A549 (cell line): ENCODE measurements around the gene GNAS. TPM values are rescaled to one million over a fixed set of nuclear protein-coding genes. Genes with fewer than 3 reads are reported as not detected.

Experiments
- ATAC-seq, 2 experiments: fragments of 200-7000 bp in 1 of 2; fragments of >200 bp in 1 of 2; cut with Nextera tagmentation in 1 of 2; cut with Tn5 transposase in 1 of 2; 3 replicates each; pipeline versions ENCODE4 v1.8.0 to v1.9.1; 2018 to 2020; ENCODE audit warnings: mild to moderate bottlenecking in 1 of 2, moderate library complexity in 1 of 2
- CTCF ChIA-PET: fragments of 300-600 bp; sonication (Branson Sonifier 250); formaldehyde crosslinking; extraction: SDS; loops from one replicate; lab custom pipeline; 2021; ENCODE audit warnings: antibody characterized with exemption, inconsistent platforms; lab: Yijun Ruan, JAX
- POLR2A ChIA-PET: fragments of 350-600 bp; formaldehyde crosslinking; extraction: SDS; loops from one replicate; lab custom pipeline; 2021; ENCODE audit warnings: antibody characterized with exemption, inconsistent platforms; lab: Yijun Ruan, JAX
- DNase-seq, 2 experiments: peaks; one replicate each; pipeline versions ENCODE4 v3.0.0 to v3.0.0-alpha.2; 2011 to 2016; ENCODE audit warnings: low read depth in 1 of 2, low spot score in 1 of 2
- FAIRE-seq: peaks from 2 replicates; lab custom pipeline; 2011; peaks lifted over from hg19 to GRCh38; lab: Jason Lieb, UNC
- H3K27ac ChIP-seq, 2 experiments: fragments of >200 bp; sonication (Bioruptor Twin); formaldehyde crosslinking; 3 replicates each; pipeline ENCODE4 v1.5.1; 2016 to 2017
- H3K4me1 ChIP-seq: fragments of >200 bp; sonication (Bioruptor Twin); formaldehyde crosslinking; 3 replicates; pipeline ENCODE4 v1.6.1; 2016
- H3K4me2 ChIP-seq: fragments of >200 bp; sonication (Bioruptor Twin); formaldehyde crosslinking; 3 replicates; pipeline ENCODE4 v1.6.1; 2016
- H3K4me3 ChIP-seq: fragments of >200 bp; sonication (Bioruptor Twin); formaldehyde crosslinking; 3 replicates; pipeline ENCODE4 v1.5.1; 2016
- H3K9me3 ChIP-seq: fragments of >200 bp; sonication (Bioruptor Twin); formaldehyde crosslinking; 3 replicates; pipeline ENCODE4 v1.6.1; 2016
- CEBPB ChIP-seq, 2 experiments: fragments of >200 bp in 1 of 2; sonication (Bioruptor Twin) in 1 of 2; formaldehyde crosslinking in 1 of 2; IDR thresholded peaks; 2 replicates each; pipeline ENCODE4 v1.6.1; 2012 to 2016
- CHD2 ChIP-seq: fragments of 150-350 bp; IDR thresholded peaks from 2 replicates; pipeline ENCODE4 v1.6.1; 2014; ENCODE audit warnings: low read length; ENCODE audit not compliant: partially characterized antibody
- EP300 ChIP-seq, 2 experiments: fragments of >200 bp; sonication (Bioruptor Twin); formaldehyde crosslinking; IDR thresholded peaks; 2 replicates in 1 of 2; 3 replicates in 1 of 2; pipeline ENCODE4 v1.6.1; 2016 to 2017
- ESRRA ChIP-seq: fragments of 150-350 bp; IDR thresholded peaks from 2 replicates; pipeline ENCODE4 v1.6.1; 2014; ENCODE audit warnings: mild to moderate bottlenecking, low read length, borderline replicate concordance
- HEYL ChIP-seq: fragments of 250-450 bp; sonication (Bioruptor Pico); IDR thresholded peaks from 2 replicates; pipeline ENCODE4 v1.8.0; 2021; ENCODE audit warnings: mild to moderate bottlenecking, moderate library complexity
- JUNB ChIP-seq: fragments of >200 bp; sonication (Bioruptor Twin); formaldehyde crosslinking; IDR thresholded peaks from 2 replicates; pipeline ENCODE4 v1.6.1; 2016
- KDM1A ChIP-seq: fragments of 200-600 bp; sonication (generic); IDR thresholded peaks from 2 replicates; pipeline ENCODE4 v1.6.1; 2016; ENCODE audit warnings: low read depth, mild to moderate bottlenecking
- MAZ ChIP-seq: fragments of 150-350 bp; IDR thresholded peaks from 2 replicates; pipeline ENCODE4 v1.6.1; 2014; ENCODE audit warnings: antibody characterized with exemption, low read depth, low read length, borderline replicate concordance
- NPAS2 ChIP-seq: fragments of 250-450 bp; sonication (Bioruptor Pico); IDR thresholded peaks from 2 replicates; pipeline ENCODE4 v1.8.0; 2022; ENCODE audit warnings: mild to moderate bottlenecking, moderate library complexity, borderline replicate concordance
- RFX5 ChIP-seq: fragments of 450-650 bp; IDR thresholded peaks from 2 replicates; pipeline ENCODE4 v1.7.1; 2014; ENCODE audit warnings: antibody characterized with exemption, mild to moderate bottlenecking, moderate library complexity
- SMC3 ChIP-seq: fragments of >200 bp; sonication (Bioruptor Twin); formaldehyde crosslinking; IDR thresholded peaks from 3 replicates; pipeline ENCODE4 v1.6.1; 2018; ENCODE audit warnings: inconsistent platforms
- SREBF2 ChIP-seq: fragments of 450-650 bp; IDR thresholded peaks from 2 replicates; pipeline ENCODE4 v1.6.1; 2014; ENCODE audit warnings: mild to moderate bottlenecking, moderate library complexity
- ZC3H11A ChIP-seq: fragments of 450-650 bp; IDR thresholded peaks from 2 replicates; pipeline ENCODE4 v1.6.1; 2014; ENCODE audit warnings: antibody characterized with exemption, mild to moderate bottlenecking
- ZNF302 ChIP-seq: fragments of 250-450 bp; sonication (Bioruptor Pico); IDR thresholded peaks from 2 replicates; pipeline ENCODE4 v1.9.0; 2021; ENCODE audit warnings: inconsistent platforms, mild to moderate bottlenecking, moderate library complexity
- ZSCAN20 ChIP-seq: fragments of 250-450 bp; sonication (Bioruptor Pico); IDR thresholded peaks from 2 replicates; pipeline ENCODE4 v1.8.0; 2022; ENCODE audit warnings: mild to moderate bottlenecking, moderate library complexity
- WGBS: methylation state at CpG from one replicate; pipeline ENCODE4 v1.1.6; 2017; ENCODE audit errors: missing lambda C conversion rate; 5-methylcytosine and 5-hydroxymethylcytosine counted together
- polyA plus RNA-seq, 4 experiments: library from polyadenylated mRNA; depleted of rRNA in 3 of 4; stranded (reverse); fragments of >200 nt; fragmentation: RNase III in 1 of 4; extraction: RNeasy Plus Mini Kit Qiagen cat#74134 plus additional on column Dnase treatment in 1 of 4; gene quantifications; 2 replicates in 3 of 4; 3 replicates in 1 of 4; pipeline ENCODE4 v1.2.3, GENCODE V29; 2011 to 2017
- TF ChIP-seq, protein P1 (sequence below): fragments of 200-600 bp; sonication (generic); IDR thresholded peaks from 2 replicates; pipeline ENCODE4 v1.6.1; 2016; ENCODE audit warnings: antibody characterized with exemption, mild to moderate bottlenecking, moderate library complexity
- TF ChIP-seq, protein P2 (sequence below): fragments of >200 bp; sonication (Bioruptor Twin); formaldehyde crosslinking; IDR thresholded peaks from 2 replicates; pipeline ENCODE4 v1.6.1; 2016
- TF ChIP-seq, protein P3 (sequence below): fragments of >200 bp; sonication (Bioruptor Twin); formaldehyde crosslinking; IDR thresholded peaks from 3 replicates; pipeline ENCODE4 v1.5.1; 2016
- TF ChIP-seq, protein P4 (sequence below): fragments of 250-450 bp; sonication (Bioruptor Pico); IDR thresholded peaks from 2 replicates; pipeline ENCODE4 v1.5.0; 2021; ENCODE audit warnings: mild to moderate bottlenecking, moderate library complexity, borderline replicate concordance
- TF ChIP-seq, protein P5 (sequence below): fragments of 150-350 bp; IDR thresholded peaks from 2 replicates; pipeline ENCODE4 v1.6.1; 2014; ENCODE audit warnings: low read depth, mild to moderate bottlenecking, low read length
- TF ChIP-seq, protein P6 (sequence below): IDR thresholded peaks from 2 replicates; pipeline ENCODE4 v1.6.1; 2012

GNAS gene
- polyA plus RNA-seq, 2 of the 4 experiments (the other 2 are of a cell fraction): 534 to 600 TPM

DNA sequence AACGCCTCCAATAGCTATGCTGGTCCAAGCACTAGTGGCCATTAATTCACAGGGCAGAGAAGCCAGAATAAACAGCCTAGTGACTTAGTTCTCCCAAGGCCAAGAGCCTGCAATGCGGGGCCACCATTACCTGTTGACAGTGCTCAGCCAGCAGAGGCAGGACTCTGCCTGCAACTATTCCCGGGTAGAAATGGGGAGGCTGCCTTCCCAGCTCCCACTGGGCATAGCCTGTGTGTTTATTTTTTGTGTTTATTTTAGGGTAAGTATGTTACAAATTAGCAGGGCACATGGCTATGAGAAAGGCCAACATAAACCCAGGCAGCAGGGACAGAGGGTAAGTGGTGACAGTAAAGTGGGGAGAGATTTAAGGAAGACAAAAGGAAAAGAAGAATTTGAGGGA lies 6.8 kb upstream of the GNAS start (continued):
- TF ChIP-seq, protein P1, sequence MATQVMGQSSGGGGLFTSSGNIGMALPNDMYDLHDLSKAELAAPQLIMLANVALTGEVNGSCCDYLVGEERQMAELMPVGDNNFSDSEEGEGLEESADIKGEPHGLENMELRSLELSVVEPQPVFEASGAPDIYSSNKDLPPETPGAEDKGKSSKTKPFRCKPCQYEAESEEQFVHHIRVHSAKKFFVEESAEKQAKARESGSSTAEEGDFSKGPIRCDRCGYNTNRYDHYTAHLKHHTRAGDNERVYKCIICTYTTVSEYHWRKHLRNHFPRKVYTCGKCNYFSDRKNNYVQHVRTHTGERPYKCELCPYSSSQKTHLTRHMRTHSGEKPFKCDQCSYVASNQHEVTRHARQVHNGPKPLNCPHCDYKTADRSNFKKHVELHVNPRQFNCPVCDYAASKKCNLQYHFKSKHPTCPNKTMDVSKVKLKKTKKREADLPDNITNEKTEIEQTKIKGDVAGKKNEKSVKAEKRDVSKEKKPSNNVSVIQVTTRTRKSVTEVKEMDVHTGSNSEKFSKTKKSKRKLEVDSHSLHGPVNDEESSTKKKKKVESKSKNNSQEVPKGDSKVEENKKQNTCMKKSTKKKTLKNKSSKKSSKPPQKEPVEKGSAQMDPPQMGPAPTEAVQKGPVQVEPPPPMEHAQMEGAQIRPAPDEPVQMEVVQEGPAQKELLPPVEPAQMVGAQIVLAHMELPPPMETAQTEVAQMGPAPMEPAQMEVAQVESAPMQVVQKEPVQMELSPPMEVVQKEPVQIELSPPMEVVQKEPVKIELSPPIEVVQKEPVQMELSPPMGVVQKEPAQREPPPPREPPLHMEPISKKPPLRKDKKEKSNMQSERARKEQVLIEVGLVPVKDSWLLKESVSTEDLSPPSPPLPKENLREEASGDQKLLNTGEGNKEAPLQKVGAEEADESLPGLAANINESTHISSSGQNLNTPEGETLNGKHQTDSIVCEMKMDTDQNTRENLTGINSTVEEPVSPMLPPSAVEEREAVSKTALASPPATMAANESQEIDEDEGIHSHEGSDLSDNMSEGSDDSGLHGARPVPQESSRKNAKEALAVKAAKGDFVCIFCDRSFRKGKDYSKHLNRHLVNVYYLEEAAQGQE: no peak
- TF ChIP-seq JUNB (no peak), KDM1A (no peak), CEBPB (IDR thresholded peaks at IDR 0.05) (no peak), NPAS2 (no peak), HEYL (CRISPR knock-in tag) (no peak)

DNA sequence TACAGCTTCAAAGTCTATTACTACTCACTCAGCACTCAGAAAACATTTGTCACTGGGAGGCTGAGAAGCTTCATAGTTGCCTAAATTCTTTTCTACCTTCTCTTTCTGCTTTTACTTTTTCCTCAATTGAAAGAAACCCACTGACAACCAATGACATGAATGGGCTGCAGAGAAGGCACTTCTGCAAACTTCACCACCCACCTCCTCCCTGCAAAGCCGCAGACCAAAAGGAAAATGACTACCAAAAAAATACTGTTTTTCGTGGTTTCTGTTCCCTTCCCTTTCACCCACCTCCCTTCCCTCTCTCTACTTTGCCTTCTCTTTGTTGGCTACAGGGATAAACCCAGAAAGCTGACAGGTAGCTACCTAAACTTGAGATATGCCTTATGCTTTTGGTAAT lies 5.1 kb upstream of the GNAS start:
- 2% methylated on average over 2 of the region's 2 CpGs for WGBS
- CTCF ChIA-PET: interaction anchor here (1.3 to 1.9 kb wide), 4 partner anchors 9 to 608 kb away, joined by 4 to 6 read pairs (median 4); no protein-coding TSS in a partner anchor
- H3K9me3 ChIP-seq: no peaks in the 10 kb centered on the region
- DNase-seq (no peak), FAIRE-seq (no peak), ATAC-seq (no peak)
- POLR2A ChIA-PET: no interaction called here
- H3K27ac ChIP-seq: no peak overlapping the region
- H3K4me2 ChIP-seq: no peak overlapping the region
- H3K4me1 ChIP-seq: no peaks in the 10 kb centered on the region; the same call in 2 of the 3 replicates
- TF ChIP-seq MAZ: no peak
- TF ChIP-seq ZNF302 (CRISPR knock-in tag): no peak
- TF ChIP-seq SMC3: no peak
- TF ChIP-seq, protein P2, sequence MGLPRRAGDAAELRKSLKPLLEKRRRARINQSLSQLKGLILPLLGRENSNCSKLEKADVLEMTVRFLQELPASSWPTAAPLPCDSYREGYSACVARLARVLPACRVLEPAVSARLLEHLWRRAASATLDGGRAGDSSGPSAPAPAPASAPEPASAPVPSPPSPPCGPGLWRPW: no peak
- no peak for TF ChIP-seq SREBF2
- TF ChIP-seq, protein P1: no peak
- no peak for TF ChIP-seq ESRRA
- TF ChIP-seq, protein P3, sequence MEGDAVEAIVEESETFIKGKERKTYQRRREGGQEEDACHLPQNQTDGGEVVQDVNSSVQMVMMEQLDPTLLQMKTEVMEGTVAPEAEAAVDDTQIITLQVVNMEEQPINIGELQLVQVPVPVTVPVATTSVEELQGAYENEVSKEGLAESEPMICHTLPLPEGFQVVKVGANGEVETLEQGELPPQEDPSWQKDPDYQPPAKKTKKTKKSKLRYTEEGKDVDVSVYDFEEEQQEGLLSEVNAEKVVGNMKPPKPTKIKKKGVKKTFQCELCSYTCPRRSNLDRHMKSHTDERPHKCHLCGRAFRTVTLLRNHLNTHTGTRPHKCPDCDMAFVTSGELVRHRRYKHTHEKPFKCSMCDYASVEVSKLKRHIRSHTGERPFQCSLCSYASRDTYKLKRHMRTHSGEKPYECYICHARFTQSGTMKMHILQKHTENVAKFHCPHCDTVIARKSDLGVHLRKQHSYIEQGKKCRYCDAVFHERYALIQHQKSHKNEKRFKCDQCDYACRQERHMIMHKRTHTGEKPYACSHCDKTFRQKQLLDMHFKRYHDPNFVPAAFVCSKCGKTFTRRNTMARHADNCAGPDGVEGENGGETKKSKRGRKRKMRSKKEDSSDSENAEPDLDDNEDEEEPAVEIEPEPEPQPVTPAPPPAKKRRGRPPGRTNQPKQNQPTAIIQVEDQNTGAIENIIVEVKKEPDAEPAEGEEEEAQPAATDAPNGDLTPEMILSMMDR: no peak
- TF ChIP-seq EP300 (IDR thresholded peaks at IDR 0.05): no peak
- H3K4me3 ChIP-seq: no peak overlapping the region

DNA sequence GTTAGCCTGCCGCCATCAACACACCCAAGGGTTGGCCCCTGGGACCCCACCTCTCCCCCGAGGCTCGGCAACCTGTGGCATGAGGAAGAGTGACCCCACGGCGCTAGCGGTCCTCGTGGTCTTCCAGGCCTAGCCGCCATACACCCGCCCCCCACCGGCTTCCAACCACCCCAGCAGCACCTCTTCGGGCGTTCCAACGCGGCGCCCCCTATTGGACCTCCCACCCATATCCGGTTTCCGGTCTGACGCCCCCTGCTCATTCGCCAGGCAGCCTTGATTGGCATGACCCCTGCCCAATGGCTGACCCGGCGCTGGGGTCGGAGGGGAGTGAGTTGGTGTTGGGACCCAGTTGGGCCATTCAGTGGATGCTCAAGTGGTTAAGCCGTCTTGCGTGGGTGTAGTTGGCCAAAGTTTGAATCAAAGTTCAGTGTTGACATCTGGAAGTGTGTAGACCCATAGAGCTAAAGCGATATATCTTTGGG lies 1.8 kb upstream of the GNAS start, which contains the start of gene GNAS-AS1:
TSS of gene GNAS-AS1 (minus strand) at position 210 of the 482 bp plus-strand sequence.
- Histone ChIP-seq H3K27ac (no peak within 1 kb of the TSS), H3K4me3 (no peak within 1 kb of the TSS), H3K4me1 (no peaks in the 10 kb centered on the region), H3K4me2 (no peak within 1 kb of the TSS), H3K9me3 (no peaks in the 10 kb centered on the region)
- FAIRE-seq (no peak), DNase-seq (no peak), ATAC-seq (no peak)
- 87% methylated on average over 18 of the region's 25 CpGs for WGBS
- ChIA-PET CTCF (interaction anchor here (1.5 to 1.7 kb wide), 2 partner anchors 11 to 606 kb away, joined by 3 to 6 read pairs; no protein-coding TSS in a partner anchor), POLR2A (no interaction called here)
- no peak for TF ChIP-seq ZC3H11A
- TF ChIP-seq, protein P4, sequence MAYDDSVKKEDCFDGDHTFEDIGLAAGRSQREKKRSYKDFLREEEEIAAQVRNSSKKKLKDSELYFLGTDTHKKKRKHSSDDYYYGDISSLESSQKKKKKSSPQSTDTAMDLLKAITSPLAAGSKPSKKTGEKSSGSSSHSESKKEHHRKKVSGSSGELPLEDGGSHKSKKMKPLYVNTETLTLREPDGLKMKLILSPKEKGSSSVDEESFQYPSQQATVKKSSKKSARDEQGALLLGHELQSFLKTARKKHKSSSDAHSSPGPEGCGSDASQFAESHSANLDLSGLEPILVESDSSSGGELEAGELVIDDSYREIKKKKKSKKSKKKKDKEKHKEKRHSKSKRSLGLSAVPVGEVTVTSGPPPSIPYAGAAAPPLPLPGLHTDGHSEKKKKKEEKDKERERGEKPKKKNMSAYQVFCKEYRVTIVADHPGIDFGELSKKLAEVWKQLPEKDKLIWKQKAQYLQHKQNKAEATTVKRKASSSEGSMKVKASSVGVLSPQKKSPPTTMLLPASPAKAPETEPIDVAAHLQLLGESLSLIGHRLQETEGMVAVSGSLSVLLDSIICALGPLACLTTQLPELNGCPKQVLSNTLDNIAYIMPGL (CRISPR knock-in tag): no peak
- no peak for TF ChIP-seq RFX5
- no peak for TF ChIP-seq ZSCAN20 (CRISPR knock-in tag)
- TF ChIP-seq, protein P5, sequence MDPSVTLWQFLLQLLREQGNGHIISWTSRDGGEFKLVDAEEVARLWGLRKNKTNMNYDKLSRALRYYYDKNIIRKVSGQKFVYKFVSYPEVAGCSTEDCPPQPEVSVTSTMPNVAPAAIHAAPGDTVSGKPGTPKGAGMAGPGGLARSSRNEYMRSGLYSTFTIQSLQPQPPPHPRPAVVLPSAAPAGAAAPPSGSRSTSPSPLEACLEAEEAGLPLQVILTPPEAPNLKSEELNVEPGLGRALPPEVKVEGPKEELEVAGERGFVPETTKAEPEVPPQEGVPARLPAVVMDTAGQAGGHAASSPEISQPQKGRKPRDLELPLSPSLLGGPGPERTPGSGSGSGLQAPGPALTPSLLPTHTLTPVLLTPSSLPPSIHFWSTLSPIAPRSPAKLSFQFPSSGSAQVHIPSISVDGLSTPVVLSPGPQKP: no peak
- TF ChIP-seq, protein P6, sequence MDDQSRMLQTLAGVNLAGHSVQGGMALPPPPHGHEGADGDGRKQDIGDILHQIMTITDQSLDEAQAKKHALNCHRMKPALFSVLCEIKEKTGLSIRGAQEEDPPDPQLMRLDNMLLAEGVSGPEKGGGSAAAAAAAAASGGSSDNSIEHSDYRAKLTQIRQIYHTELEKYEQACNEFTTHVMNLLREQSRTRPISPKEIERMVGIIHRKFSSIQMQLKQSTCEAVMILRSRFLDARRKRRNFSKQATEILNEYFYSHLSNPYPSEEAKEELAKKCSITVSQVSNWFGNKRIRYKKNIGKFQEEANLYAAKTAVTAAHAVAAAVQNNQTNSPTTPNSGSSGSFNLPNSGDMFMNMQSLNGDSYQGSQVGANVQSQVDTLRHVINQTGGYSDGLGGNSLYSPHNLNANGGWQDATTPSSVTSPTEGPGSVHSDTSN: no peak
- TF ChIP-seq KDM1A: no peak
- no peak for TF ChIP-seq CHD2
